IMR-90 (cell line): ENCODE results near the gene RAI1. TPM values are rescaled to one million over a fixed set of nuclear protein-coding genes. Genes with fewer than 3 reads are reported as not detected.
A peak's percentile ranks its signal among the peaks of the same experiment; 100 is the strongest.

ENCODE experiments used
- ATAC-seq: fragments of 200-7000 bp; cut with Tn5 transposase; 2 replicates; pipeline ENCODE4 v1.9.1; 2020; ENCODE audit warnings: low read depth, mild to moderate bottlenecking, moderate library complexity
- BruUV-seq: library from RNA; stranded (reverse); fragments of 400-500 nt; replicated peaks from 2 replicates; lab custom pipeline; 2021; lab: Mats Ljungman, UMichigan
- CTCF ChIA-PET: fragments of 300-600 bp; formaldehyde crosslinking; extraction: SDS; loops from one replicate; lab custom pipeline; 2021; ENCODE audit warnings: antibody characterized with exemption; lab: Yijun Ruan, JAX
- POLR2A ChIA-PET: fragments of 300-600 bp; sonication (Branson Sonifier 250); formaldehyde crosslinking; loops from one replicate; lab custom pipeline; 2022; ENCODE audit warnings: antibody characterized with exemption; ENCODE audit not compliant: unreplicated experiment; lab: Charles Lee
- DNase-seq: peaks from one replicate; pipeline ENCODE4 v3.0.0; 2013
- H2AFZ ChIP-seq: replicated peaks from 2 replicates; pipeline ENCODE3; 2013; ENCODE audit warnings: low read length, mild to moderate bottlenecking; ENCODE audit not compliant: poor library complexity
- H2AK5ac ChIP-seq: 2 replicates; pipeline ENCODE4 v1.6.1; 2013; ENCODE audit warnings: low read depth, low read length, inconsistent platforms
- H2AK9ac ChIP-seq: replicated peaks from 2 replicates; pipeline ENCODE3; 2013; ENCODE audit warnings: mild to moderate bottlenecking, low read depth, low read length, moderate library complexity; ENCODE audit not compliant: poor library complexity
- H2BK120ac ChIP-seq: 2 replicates; pipeline ENCODE4 v1.6.1; 2013; ENCODE audit warnings: low read depth, low read length, inconsistent platforms
- H2BK15ac ChIP-seq: 3 replicates; pipeline ENCODE4 v1.6.1; 2013; ENCODE audit warnings: low read depth, low read length, inconsistent platforms
- H2BK20ac ChIP-seq: 2 replicates; pipeline ENCODE4 v1.6.1; 2013; ENCODE audit warnings: low read depth, mild to moderate bottlenecking, inconsistent platforms, low read length, moderate library complexity
- H2BK5ac ChIP-seq: 2 replicates; pipeline ENCODE4 v1.6.1; 2013; ENCODE audit warnings: mild to moderate bottlenecking, low read depth, low read length, inconsistent platforms; ENCODE audit not compliant: poor library complexity, severe bottlenecking
- H3K14ac ChIP-seq: replicated peaks from 2 replicates; pipeline ENCODE4 v1.6.1; 2013; ENCODE audit warnings: low read depth, low read length, inconsistent platforms
- H3K18ac ChIP-seq: 2 replicates; pipeline ENCODE4 v1.6.1; 2013; ENCODE audit warnings: low read depth, low read length, control low read depth
- H3K23ac ChIP-seq: 2 replicates; pipeline ENCODE4 v1.6.1; 2013; ENCODE audit warnings: low read depth, low read length, inconsistent platforms
- H3K27ac ChIP-seq: 2 replicates; pipeline ENCODE4 v1.5.1; 2013; ENCODE audit warnings: mild to moderate bottlenecking, control low read depth, low read length; ENCODE audit not compliant: insufficient read depth
- H3K27me3 ChIP-seq: 2 replicates; pipeline ENCODE4 v1.6.1; 2013; ENCODE audit warnings: low read length; ENCODE audit not compliant: control insufficient read depth, insufficient read depth
- H3K36me3 ChIP-seq: 2 replicates; pipeline ENCODE4 v1.6.1; 2013; ENCODE audit warnings: low read length, mixed read lengths; ENCODE audit not compliant: control insufficient read depth, insufficient read depth
- H3K4ac ChIP-seq: 2 replicates; pipeline ENCODE4 v1.6.1; 2013; ENCODE audit warnings: low read depth, low read length, inconsistent platforms
- H3K4me1 ChIP-seq: 2 replicates; pipeline ENCODE4 v1.6.1; 2013; ENCODE audit warnings: low read length, mixed read lengths; ENCODE audit not compliant: control insufficient read depth, insufficient read depth
- H3K4me2 ChIP-seq: 2 replicates; pipeline ENCODE4 v1.6.1; 2013; ENCODE audit warnings: low read depth, mild to moderate bottlenecking, control low read depth, low read length, moderate library complexity
- H3K4me3 ChIP-seq: 2 replicates; pipeline ENCODE4 v1.5.1; 2013; ENCODE audit warnings: low read depth, mild to moderate bottlenecking, control low read depth, low read length, moderate library complexity; ENCODE audit not compliant: insufficient read depth
- H3K56ac ChIP-seq: 2 replicates; pipeline ENCODE4 v1.6.1; 2013; ENCODE audit warnings: low read length, inconsistent platforms; ENCODE audit not compliant: insufficient read depth; ENCODE audit errors: extremely low read depth
- H3K79me1 ChIP-seq, 2 experiments: 2 replicates each; pipeline ENCODE4 v1.6.1; 2013; ENCODE audit warnings: low read length in 2 of 2, inconsistent platforms in 1 of 2, low read depth in 1 of 2
- H3K9ac ChIP-seq: 2 replicates; pipeline ENCODE4 v1.6.1; 2013; ENCODE audit warnings: low read depth, low read length, control low read depth
- H3K9me1 ChIP-seq: 2 replicates; pipeline ENCODE4 v1.6.1; 2013; ENCODE audit warnings: low read length, inconsistent platforms; ENCODE audit not compliant: insufficient read depth
- H3K9me3 ChIP-seq: 2 replicates; pipeline ENCODE4 v1.6.1; 2013; ENCODE audit warnings: low read length; ENCODE audit not compliant: control insufficient read depth, insufficient read depth
- H4K20me1 ChIP-seq: 2 replicates; pipeline ENCODE4 v1.6.1; 2013; ENCODE audit warnings: low read length, inconsistent platforms; ENCODE audit not compliant: insufficient read depth
- H4K5ac ChIP-seq: 2 replicates; pipeline ENCODE4 v1.6.1; 2013; ENCODE audit warnings: mild to moderate bottlenecking, low read depth, low read length, control low read depth
- H4K8ac ChIP-seq, 2 experiments: 2 replicates each; pipeline ENCODE4 v1.6.1; 2013; ENCODE audit warnings: low read depth in 2 of 2, low read length in 2 of 2, control low read depth in 1 of 2, inconsistent platforms in 1 of 2
- H4K91ac ChIP-seq: 2 replicates; pipeline ENCODE4 v1.6.1; 2013; ENCODE audit warnings: low read depth, low read length, inconsistent platforms; ENCODE audit not compliant: insufficient read depth
- CHD1 ChIP-seq: IDR thresholded peaks from 2 replicates; pipeline ENCODE4 v1.6.1; 2012; ENCODE audit warnings: low read depth, low read length, improper control_type of control experiment
- MXI1 ChIP-seq: IDR thresholded peaks from 2 replicates; pipeline ENCODE4 v1.6.1; 2012; ENCODE audit warnings: low read depth, mild to moderate bottlenecking, low read length, moderate library complexity, borderline replicate concordance
- POLR2A ChIP-seq: IDR thresholded peaks from 2 replicates; pipeline ENCODE4 v1.6.1; 2012; ENCODE audit warnings: mild to moderate bottlenecking, low read depth, low read length
- RCOR1 ChIP-seq: IDR thresholded peaks from 2 replicates; pipeline ENCODE4 v1.6.1; 2012; ENCODE audit warnings: mild to moderate bottlenecking, low read length, improper control_type of control experiment; ENCODE audit not compliant: insufficient replicate concordance
- RFX5 ChIP-seq: IDR thresholded peaks from 2 replicates; pipeline ENCODE4 v1.8.0; 2012; ENCODE audit warnings: low read depth, mild to moderate bottlenecking, low read length, moderate library complexity
- WGBS, 2 experiments: methylation state at CpG; one replicate each; pipeline versions ENCODE4 v1.1.5 to v1.1.7; 2013; ENCODE audit warnings: missing lambda C conversion rate in 2 of 2; ENCODE audit not compliant: insufficient read length in 1 of 2; ENCODE audit errors: extremely low coverage in 2 of 2; 5-methylcytosine and 5-hydroxymethylcytosine counted together
- dilution Hi-C: fragments of 300-500 bp; cut with HindIII; formaldehyde crosslinking; loops from one replicate; pipeline ENCODE4 v1.14.3; 2018; ENCODE audit warnings: low sequenced_read_pairs; ENCODE audit not compliant: unreplicated experiment
- in situ Hi-C: fragments of 300-500 bp; cut with MboI; formaldehyde crosslinking; loops from 3 replicates; pipeline ENCODE4 v1.14.3; 2019; ENCODE audit warnings: low sequenced_read_pairs, inconsistent platforms, mixed read lengths
- intact Hi-C: fragments of 100-400 bp; cut with micrococcal nuclease; formaldehyde crosslinking; loops from 2 replicates; pipeline ENCODE4 v1.10.0; 2022
- polyA plus RNA-seq, 3 experiments: library from polyadenylated mRNA; depleted of rRNA; stranded (reverse); fragments of >200 nt; gene quantifications; 2 replicates each; pipeline ENCODE4 v1.2.3, GENCODE V29; 2012; ENCODE audit warnings: low replicate concordance in 1 of 3
- total RNA-seq: library from RNA; depleted of rRNA; stranded (reverse); fragments of >200 nt; gene quantifications from 2 replicates; pipeline ENCODE4 v1.2.3, GENCODE V29; 2012

RAI1 gene
- total and polyA plus RNA-seq, 2 of the 4 experiments (the other 2 are of a cell fraction), result 1.8 to 10.5 TPM

GRCh38 chr17:17751489-17752088, 70.3 kb downstream of the RAI1 start:
- peak overlapping the region; percentile 17; the same call in 1 of the 2 replicates for H4K91ac ChIP-seq
- H3K9me1 ChIP-seq, result peaks cover 26% of the 10 kb centered on the region
- no peak for ATAC-seq
- H2AK9ac ChIP-seq, result peak overlapping the region; percentile 75
- H3K36me3 ChIP-seq, result no peaks in the 10 kb centered on the region; the same call in 1 of the 2 replicates
- H3K56ac ChIP-seq, result peak overlapping the region; percentile 24; the same call in 1 of the 2 replicates
- no peak overlapping the region for H3K18ac ChIP-seq
- peak overlapping the region; percentile 87 for H2AK5ac ChIP-seq
- H3K4me3 ChIP-seq, result peak overlapping the region; percentile 21; the same call in 1 of the 2 replicates
- POLR2A ChIA-PET, result no interaction called here
- no peak for TF ChIP-seq POLR2A
- no peak for TF ChIP-seq RFX5
- no peak for TF ChIP-seq RCOR1
- no peak for TF ChIP-seq MXI1
- TF ChIP-seq CHD1, result no peak
- in situ Hi-C loops (no loop called here), intact Hi-C loops (no loop called here), dilution Hi-C loops (no loop called here)
- peak overlapping the region; percentile 62 for H3K4me2 ChIP-seq
- H2BK120ac ChIP-seq, result no peak overlapping the region
- peaks cover 40 to 93% of the 10 kb centered on the region in 2 experiments for H3K79me1 ChIP-seq
- CTCF ChIA-PET, result no interaction called here
- H3K4me1 ChIP-seq, result peaks cover 20% of the 10 kb centered on the region
- peak overlapping the region; percentile 53 for H3K27ac ChIP-seq
- H2BK20ac ChIP-seq, result no peak overlapping the region; the same call in 1 of the 2 replicates
- no TSS peak for BruUV-seq
- peak overlapping the region; percentile 81 for H3K4ac ChIP-seq
- H4K5ac ChIP-seq, result no peak overlapping the region
- peak overlapping the region; percentile 32 for H2BK5ac ChIP-seq
- peak overlapping the region; percentile 84 for H2AFZ ChIP-seq
- H3K14ac ChIP-seq, result 0 out of 2 replicates have a peak overlapping the region, but pooled peaks have one; percentile 51
- no peak for DNase-seq
- H3K9ac ChIP-seq, result no peak overlapping the region
- WGBS, 2 experiments, result 60% methylated on average over 2 of the region's 17 CpGs; no CpG with 5 or more reads in 1 of the 2 experiments
- peak overlapping the region; percentile 38 to 67 for H4K8ac ChIP-seq
- no peak overlapping the region for H2BK15ac ChIP-seq
- H3K23ac ChIP-seq, result peak overlapping the region; percentile 23; the same call in 1 of the 2 replicates
- no peaks in the 10 kb centered on the region for H3K27me3 ChIP-seq
- peaks cover 74% of the 10 kb centered on the region for H4K20me1 ChIP-seq
- no peaks in the 10 kb centered on the region for H3K9me3 ChIP-seq
